HUDEP-2 (cell line): ENCODE data around the gene MAB21L4.

Source experiments
- DNase-seq, 76 experiments: peaks; one replicate each; lab custom pipeline; 2025; ENCODE audit not compliant: unreplicated experiment in 76 of 76; lab: John Stamatoyannopoulos, UW

MAB21L4 gene

GRCh38 chr2:240895656-240896388, at the start of gene MAB21L4:
Gene MAB21L4 (minus strand): TSS chr2:240896156. CDS start chr2:240895997, 159 bp downstream.
- no peak for DNase-seq

- DNase-seq = no peak
These were observed 40.1 kb upstream of the MAB21L4 start for GRCh38 chr2:240936106-240936505.

GRCh38 chr2:240935103-240935876, 39.3 kb upstream of the MAB21L4 start:
- DNase-seq = no peak

- DNase-seq = no peak
These were observed 38.7 kb upstream of the MAB21L4 start for GRCh38 chr2:240934701-240935102.

GRCh38 chr2:240933966-240934700, 38.2 kb upstream of the MAB21L4 start:
- DNase-seq = no peak

- DNase-seq = no peak
These were observed 37.4 kb upstream of the MAB21L4 start for GRCh38 chr2:240933048-240933965.

GRCh38 chr2:240932724-240933047, 36.7 kb upstream of the MAB21L4 start:
- DNase-seq = no peak

GRCh38 chr2:240932001-240932723, 36.2 kb upstream of the MAB21L4 start:
- no peak for DNase-seq

GRCh38 chr2:240931319-240931949, 35.5 kb upstream of the MAB21L4 start:
- DNase-seq = no peak

GRCh38 chr2:240930631-240931318, 34.8 kb upstream of the MAB21L4 start:
- DNase-seq = no peak

- no peak for DNase-seq
These were observed 34.2 kb upstream of the MAB21L4 start for GRCh38 chr2:240930096-240930630.

GRCh38 chr2:240929364-240930095, 33.6 kb upstream of the MAB21L4 start:
- DNase-seq = no peak

GRCh38 chr2:240928476-240929363, 32.8 kb upstream of the MAB21L4 start:
- DNase-seq = no peak

GRCh38 chr2:240927390-240927781, 31.4 kb upstream of the MAB21L4 start:
- DNase-seq = no peak

- no peak for DNase-seq
These were observed 30.8 kb upstream of the MAB21L4 start for GRCh38 chr2:240926516-240927389.
